AML-193 (cell line): ENCODE data around the gene AMPD2.

ENCODE experiments used
- DNase-seq, 2 experiments: peaks; one replicate each; lab custom pipeline; 2025; lab: John Stamatoyannopoulos, UW

Gene AMPD2

DNA sequence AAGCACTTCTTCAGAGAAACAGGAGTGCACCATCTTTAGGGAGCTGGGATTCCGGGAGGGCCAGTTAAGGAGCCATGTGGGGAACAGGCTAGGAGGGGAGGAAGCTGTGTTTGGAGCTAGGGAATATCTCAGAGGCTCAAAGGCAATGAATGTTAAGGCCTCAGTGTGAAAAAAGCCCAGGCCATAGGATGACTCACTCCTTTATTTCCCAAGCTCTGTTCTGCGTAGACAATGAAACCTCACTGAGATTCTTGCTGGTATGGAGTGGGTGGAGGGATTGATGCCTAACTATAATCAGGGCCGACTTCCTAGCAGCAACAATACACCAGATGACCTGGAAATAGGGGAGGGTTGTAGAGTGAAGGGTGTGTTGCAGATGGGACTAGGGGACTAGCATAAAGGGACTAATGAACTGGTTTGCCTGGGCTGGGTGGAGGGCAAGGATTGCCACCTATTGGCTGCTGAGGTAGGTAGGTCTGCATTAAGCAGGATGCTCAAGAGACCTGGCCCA, 2.3 kb upstream of the AMPD2 start:
- peak; percentile 32 to 54 for DNase-seq

- DNase-seq = no peak
Observed at GRCh38 chr1:109618661-109619575, 719 bp upstream of the AMPD2 start.

- DNase-seq = no peak
Observed at GRCh38 chr1:109620401-109620791, 759 bp downstream of the AMPD2 start.

DNA sequence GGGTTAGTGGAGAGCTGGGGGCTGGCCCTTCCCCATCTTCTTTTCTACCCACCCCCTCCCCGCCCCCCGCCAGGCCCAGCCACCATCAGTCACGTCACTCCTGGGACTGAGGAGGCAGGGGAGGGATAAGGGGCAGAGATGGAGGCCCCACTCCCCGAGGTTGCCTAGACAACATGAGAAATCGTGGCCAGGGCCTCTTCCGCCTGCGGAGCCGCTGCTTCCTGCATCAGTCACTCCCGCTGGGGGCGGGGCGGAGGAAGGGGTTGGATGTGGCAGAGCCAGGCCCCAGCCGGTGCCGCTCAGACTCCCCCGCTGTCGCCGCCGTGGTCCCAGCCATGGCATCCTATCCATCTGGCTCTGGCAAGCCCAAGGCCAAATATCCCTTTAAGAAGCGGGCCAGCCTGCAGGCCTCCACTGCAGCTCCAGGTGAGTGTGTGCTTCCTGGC, 1.2 kb downstream of the AMPD2 start:
- DNase-seq = peak; percentile 81 to 86

DNA sequence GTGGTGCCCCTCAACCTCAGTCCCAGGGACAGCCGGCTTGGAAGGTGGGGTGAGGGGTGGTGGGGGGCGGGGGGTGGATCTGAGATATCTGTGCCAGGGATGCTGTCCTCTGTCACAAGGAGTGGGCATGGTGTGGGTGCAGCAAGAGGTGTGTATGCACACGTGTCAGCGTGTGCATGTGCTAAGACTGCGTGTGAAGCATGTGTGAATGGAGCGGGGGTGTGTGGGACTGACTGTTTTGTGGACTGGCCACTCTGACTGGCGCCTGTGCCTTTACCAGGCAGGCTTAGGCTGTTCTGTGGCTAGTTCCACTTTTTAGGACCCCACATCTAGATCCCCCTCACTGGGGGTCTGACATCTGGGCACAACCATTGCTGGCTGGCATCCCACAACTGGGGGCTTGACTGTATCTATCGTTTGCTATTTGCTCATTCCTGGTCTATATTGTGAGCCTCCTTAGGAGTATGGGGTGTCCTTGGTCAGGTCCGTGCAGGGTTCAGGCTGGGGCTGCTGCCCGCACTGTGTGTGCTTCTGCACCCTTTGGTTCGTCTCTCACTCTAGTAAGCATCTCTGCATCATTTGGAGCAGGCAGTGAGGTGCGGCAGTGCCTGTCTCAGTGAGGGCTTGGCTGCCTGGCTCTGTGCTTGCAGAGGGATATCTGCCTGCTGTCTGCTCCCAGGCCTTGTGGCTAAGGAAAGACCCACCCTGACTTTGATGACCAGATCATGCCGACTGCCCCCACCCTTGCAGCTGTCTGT, 1.9 kb downstream of the AMPD2 start:
- no peak for DNase-seq

DNA sequence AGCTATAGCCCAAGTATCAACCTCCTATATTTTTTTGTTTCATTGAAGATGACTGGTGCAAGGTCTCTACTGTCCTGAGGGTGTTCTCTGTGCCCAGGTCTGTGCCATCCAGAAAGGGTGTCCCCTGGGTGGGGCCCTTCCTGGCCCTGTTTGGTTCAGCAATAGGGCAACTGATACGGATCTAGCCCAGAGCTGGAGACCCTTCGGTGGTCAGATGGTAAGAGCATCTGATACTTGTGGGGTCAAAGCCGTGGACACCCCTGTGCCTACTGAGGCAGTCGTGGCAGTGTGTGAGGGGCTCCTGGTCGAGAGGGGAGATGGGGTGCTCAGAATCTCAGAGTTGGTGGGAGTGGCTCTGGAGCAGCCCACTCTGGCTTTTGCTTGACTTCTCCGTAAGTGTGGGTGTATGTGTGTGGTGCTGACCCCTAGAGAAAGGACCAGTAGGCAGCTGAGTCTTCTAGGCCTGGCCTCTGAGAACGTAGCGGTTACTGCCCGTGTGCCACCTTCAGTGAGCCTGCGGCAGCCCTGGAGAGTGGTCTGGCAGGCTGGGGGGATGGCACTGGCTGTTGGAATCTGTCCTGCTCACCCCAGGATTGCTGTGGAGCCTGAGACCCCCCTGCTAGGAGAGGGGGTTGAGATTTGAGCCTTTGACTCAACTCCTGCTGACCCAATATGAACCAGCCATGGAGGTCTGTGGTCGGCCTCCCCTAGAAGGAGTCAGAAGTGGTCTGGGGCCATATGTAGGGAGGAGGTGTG, 2.7 kb downstream of the AMPD2 start:
- DNase-seq = no peak

GRCh38 chr1:109622895-109623294, 3.3 kb downstream of the AMPD2 start:
- DNase-seq = no peak

GRCh38 chr1:109623601-109624161, 4.0 kb downstream of the AMPD2 start:
- no peak for DNase-seq

GRCh38 chr1:109624201-109625010, 4.8 kb downstream of the AMPD2 start:
- DNase-seq = no peak

- no peak for DNase-seq
Observed at GRCh38 chr1:109625176-109625575, 5.5 kb downstream of the AMPD2 start.

- DNase-seq = no peak
Observed at GRCh38 chr1:109625601-109626560, 6.2 kb downstream of the AMPD2 start.

GRCh38 chr1:109626682-109627408, 7.2 kb downstream of the AMPD2 start:
- DNase-seq = no peak

- DNase-seq = no peak
Observed at GRCh38 chr1:109627692-109628399, 8.2 kb downstream of the AMPD2 start.

GRCh38 chr1:109628540-109629321, 9.1 kb downstream of the AMPD2 start:
- no peak for DNase-seq

GRCh38 chr1:109629372-109630030, 9.9 kb downstream of the AMPD2 start:
- DNase-seq = no peak

- DNase-seq = no peak
Observed at GRCh38 chr1:109630081-109630897, 10.7 kb downstream of the AMPD2 start.
